ENCODE measurements around the gene LRRC19. TPM values are rescaled to one million over a fixed set of nuclear protein-coding genes. Genes with fewer than 3 reads are reported as not detected.

The LRRC19 gene
- 0.55 TPM for total RNA-seq

- ATAC-seq (no peak), DNase-seq (ENCODE audit: low spot score) (no peak)
Observed at GRCh38 chr9:27005491-27005890, at the start of gene LRRC19. LRRC19 (minus strand) TSS chr9:27005672; CDS start chr9:26999694, 5,978 bp downstream.

DNA sequence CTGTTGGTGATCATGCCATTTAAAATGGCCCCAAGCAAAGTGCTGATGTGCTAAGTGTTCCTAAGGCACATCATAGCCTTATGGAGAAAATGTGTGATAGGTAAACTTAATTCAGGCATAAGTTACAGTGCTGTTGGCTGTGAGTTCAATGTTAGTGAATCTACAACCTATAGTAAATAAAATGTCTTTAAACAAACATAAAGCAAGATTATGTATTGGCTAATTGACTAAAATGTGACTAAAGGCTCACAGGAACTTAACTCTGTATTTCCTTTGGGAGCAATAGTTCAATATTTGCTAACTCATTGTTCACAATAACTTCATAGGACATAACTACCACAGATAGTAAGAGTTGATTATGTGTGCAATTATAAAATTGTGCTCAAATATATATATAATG, 49.4 kb upstream of the LRRC19 start:
- no peak for DNase-seq (ENCODE audit: low spot score)

DNA sequence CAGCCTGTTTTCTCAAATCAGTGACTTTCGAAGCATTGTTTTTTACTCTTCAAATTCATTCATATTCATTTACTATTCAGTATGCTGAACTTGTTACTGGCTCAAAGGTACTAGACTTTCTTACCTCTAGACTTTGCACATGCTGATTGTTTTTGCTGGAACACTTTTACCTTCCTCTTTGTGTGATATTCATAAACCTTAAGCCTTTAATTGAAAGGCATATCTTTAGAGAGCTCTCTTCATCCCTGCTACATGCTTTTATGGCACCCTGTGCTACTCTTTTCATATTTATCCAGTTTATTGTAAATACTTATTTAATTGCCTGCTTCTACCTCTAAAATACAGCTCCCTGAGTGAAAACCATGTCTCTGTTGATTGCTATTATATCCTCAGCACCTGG, 48.7 kb upstream of the LRRC19 start:
- no peak for DNase-seq (ENCODE audit: low spot score)

More for the DNA sequence above, 49.4 kb upstream of the LRRC19 start:
- ATAC-seq: no peak

GRCh38 chr9:27053369-27054022, 48.0 kb upstream of the LRRC19 start:
- DNase-seq (ENCODE audit: low spot score) (no peak), ATAC-seq (peak; percentile 71)

More for the DNA sequence above, 48.7 kb upstream of the LRRC19 start:
- no peak for ATAC-seq

- DNase-seq (ENCODE audit: low spot score): no peak
- ATAC-seq: peak; percentile 19
Observed at GRCh38 chr9:27047136-27047535, 41.7 kb upstream of the LRRC19 start.

- no peak for ATAC-seq
- no peak for DNase-seq (ENCODE audit: low spot score)
Observed at GRCh38 chr9:27043176-27043575, 37.7 kb upstream of the LRRC19 start.

GRCh38 chr9:27042476-27042875, 37.0 kb upstream of the LRRC19 start:
- DNase-seq (ENCODE audit: low spot score) (no peak), ATAC-seq (no peak)

- DNase-seq (ENCODE audit: low spot score) (no peak), ATAC-seq (no peak)
Observed at GRCh38 chr9:27041746-27042145, 36.3 kb upstream of the LRRC19 start.

DNA sequence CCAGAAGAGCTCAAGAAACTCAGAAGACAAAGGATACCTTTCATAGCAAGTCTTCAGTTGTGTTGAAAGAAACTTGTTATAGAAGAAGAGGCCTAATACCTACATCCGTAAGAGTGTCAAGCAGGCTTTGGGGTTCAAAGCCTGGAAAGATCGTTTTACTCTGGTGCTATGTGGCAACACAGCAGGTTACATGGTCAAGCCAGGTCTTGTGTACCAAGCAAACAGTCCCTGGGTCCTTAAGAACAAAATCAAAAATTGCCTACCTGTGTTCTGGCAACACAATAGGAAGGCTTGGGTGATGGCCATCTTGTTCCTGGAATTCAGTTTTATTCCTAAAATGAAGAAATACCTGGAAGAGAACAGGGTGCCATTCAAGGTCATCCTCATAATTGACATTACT, 32.0 kb upstream of the LRRC19 start:
- ATAC-seq: peak; percentile 59
- DNase-seq (ENCODE audit: low spot score): no peak

DNA sequence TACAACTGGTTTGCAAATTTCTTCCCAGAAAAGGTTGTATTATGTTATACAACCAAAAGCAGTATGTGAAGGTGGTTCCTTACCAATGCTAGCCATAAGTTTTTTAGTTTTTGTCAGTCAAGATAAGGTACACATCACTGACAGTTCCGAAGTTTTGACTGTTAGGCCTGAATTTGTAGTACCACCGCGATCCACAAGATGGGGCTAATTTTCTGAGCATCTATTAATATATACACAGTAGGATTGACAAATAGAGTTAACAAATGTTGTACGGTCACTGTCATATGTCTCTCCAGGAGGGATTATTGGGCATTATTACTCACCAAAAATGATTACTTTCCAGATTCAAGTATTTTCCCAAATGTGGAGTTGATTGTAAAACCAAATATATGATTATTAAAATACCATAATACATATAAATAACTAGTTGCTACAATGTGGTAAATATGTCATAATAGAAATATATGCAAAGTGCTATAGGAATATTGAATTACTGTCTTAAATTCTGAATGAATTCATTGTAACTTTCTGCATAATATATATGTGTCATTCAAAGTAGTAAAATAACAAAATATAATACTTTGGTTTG, 28.4 kb upstream of the LRRC19 start:
- peak; percentile 83 for ATAC-seq
- no peak for DNase-seq (ENCODE audit: low spot score)

GRCh38 chr9:27029186-27029585, 23.7 kb upstream of the LRRC19 start:
- DNase-seq (ENCODE audit: low spot score) (no peak), ATAC-seq (no peak)

- no peak for DNase-seq (ENCODE audit: low spot score)
- no peak for ATAC-seq
Observed at GRCh38 chr9:27022920-27023319, 17.4 kb upstream of the LRRC19 start.

- DNase-seq (ENCODE audit: low spot score): no peak
- ATAC-seq: no peak
Observed at GRCh38 chr9:27019589-27019988, 14.1 kb upstream of the LRRC19 start.

GRCh38 chr9:27003426-27004077, 1.9 kb downstream of the LRRC19 start:
- peak; percentile 63 for ATAC-seq

GRCh38 chr9:26995810-26996209, 9.7 kb downstream of the LRRC19 start:
- DNase-seq (ENCODE audit: low spot score): no peak
- ATAC-seq: no peak

More at GRCh38 chr9:27003426-27004077, 1.9 kb downstream of the LRRC19 start:
- DNase-seq (ENCODE audit: low spot score): no peak

GRCh38 chr9:26983340-26983739, 22.1 kb downstream of the LRRC19 start:
- ATAC-seq: no peak
- DNase-seq (ENCODE audit: low spot score): no peak

GRCh38 chr9:26975728-26976707, 29.5 kb downstream of the LRRC19 start:
- no peak for DNase-seq (ENCODE audit: low spot score)

GRCh38 chr9:26974927-26975326, 30.5 kb downstream of the LRRC19 start:
- ATAC-seq (no peak), DNase-seq (ENCODE audit: low spot score) (no peak)

More at GRCh38 chr9:26975728-26976707, 29.5 kb downstream of the LRRC19 start:
- ATAC-seq: peak; percentile 72

- DNase-seq (ENCODE audit: low spot score) (no peak), ATAC-seq (no peak)
Observed at GRCh38 chr9:26973989-26974388, 31.5 kb downstream of the LRRC19 start.

DNA sequence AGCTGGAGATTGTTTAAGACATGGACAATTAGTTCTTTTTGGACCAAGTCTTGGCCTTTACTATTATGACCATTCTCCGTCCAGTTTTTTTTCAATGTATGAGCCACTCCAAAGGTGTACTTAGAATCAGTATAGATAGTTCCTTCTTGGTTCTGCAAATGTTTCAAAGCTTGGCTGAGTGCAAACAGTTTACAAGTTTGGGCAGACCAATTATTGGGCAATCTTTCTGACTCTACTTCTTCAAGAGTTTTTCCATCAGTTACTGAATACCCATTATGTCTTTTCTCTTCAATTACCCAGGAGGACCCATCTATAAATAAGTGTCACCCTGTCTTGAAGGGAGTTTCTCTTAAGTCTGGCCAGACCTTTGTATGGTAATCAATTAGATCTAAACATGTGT, 33.8 kb downstream of the LRRC19 start:
- DNase-seq (ENCODE audit: low spot score) (no peak), ATAC-seq (no peak)

DNA sequence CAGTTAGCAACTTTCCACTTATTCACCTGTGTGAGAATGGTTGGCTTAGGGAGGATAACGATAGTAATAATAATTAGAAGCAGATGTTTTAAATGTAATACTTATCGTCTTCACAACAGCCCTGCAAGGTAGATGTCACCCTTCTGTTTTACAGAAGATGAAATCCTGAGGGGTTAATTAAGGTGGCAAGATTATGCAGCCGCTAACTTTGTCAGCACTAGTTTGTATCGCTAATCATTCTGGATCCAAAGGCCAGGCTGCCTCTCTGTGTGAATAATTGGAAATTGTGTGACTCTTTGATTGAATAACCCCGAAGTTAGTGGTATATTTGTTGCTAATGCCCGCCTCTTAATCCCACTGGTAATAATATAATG, 48.6 kb downstream of the LRRC19 start:
- DNase-seq (ENCODE audit: low spot score): no peak
- ATAC-seq: no peak
